ENCODE data around the gene COL4A5.

The COL4A5 gene

DNA sequence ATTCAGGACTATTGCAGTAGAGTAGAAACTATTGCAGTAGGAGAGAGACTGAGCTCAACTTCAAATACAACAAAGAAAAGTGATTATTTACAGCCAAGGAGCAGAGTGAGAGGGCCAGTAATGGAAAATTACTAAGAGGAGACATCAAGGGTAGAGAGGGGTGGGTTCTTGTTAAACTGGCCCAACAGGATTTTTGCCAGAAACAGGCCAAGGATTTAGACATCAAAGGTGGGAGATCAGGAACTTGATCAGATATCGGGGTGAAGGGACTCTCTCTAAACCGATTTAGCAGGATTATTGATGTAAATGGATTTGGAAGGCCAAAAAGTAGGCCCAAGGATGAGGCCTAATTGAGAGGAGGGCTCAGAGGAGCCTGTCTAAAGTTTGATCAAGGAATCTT, 231.9 kb downstream of the COL4A5 start:
- no peak overlapping the region for H3K4me3 ChIP-seq (ENCODE audit: low read depth, low read length)
- TF ChIP-seq, protein P1, sequence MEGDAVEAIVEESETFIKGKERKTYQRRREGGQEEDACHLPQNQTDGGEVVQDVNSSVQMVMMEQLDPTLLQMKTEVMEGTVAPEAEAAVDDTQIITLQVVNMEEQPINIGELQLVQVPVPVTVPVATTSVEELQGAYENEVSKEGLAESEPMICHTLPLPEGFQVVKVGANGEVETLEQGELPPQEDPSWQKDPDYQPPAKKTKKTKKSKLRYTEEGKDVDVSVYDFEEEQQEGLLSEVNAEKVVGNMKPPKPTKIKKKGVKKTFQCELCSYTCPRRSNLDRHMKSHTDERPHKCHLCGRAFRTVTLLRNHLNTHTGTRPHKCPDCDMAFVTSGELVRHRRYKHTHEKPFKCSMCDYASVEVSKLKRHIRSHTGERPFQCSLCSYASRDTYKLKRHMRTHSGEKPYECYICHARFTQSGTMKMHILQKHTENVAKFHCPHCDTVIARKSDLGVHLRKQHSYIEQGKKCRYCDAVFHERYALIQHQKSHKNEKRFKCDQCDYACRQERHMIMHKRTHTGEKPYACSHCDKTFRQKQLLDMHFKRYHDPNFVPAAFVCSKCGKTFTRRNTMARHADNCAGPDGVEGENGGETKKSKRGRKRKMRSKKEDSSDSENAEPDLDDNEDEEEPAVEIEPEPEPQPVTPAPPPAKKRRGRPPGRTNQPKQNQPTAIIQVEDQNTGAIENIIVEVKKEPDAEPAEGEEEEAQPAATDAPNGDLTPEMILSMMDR (conservative IDR thresholded peaks at IDR 0.05; ENCODE audit: low read depth, low read length), result no peak
- no peak for DNase-seq (ENCODE audit: low read depth)

DNA sequence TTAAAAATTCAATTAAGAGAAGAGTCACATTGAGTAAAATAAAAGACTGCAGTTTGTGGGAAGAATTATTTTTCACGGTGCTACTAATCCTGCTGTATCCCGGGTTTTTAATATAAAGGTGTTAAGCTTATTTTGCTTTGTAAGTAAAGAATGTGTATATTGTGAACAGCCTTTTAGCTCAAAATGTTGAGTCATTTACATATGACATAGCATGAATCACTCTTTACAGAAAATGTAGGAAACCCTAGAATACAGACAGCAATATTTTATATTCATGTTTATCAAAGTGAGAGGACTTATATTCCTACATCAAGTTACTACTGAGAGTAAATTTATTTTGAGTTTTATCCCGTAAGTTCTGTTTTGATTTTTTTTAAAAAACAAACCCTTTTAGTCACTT, 257.1 kb downstream of the COL4A5 start:
- TF ChIP-seq, protein P1 (conservative IDR thresholded peaks at IDR 0.05; ENCODE audit: low read depth, low read length), result no peak
- DNase-seq (ENCODE audit: low read depth), result peak; percentile 11
- H3K4me3 ChIP-seq (ENCODE audit: low read depth, low read length), result no peak overlapping the region

DNA sequence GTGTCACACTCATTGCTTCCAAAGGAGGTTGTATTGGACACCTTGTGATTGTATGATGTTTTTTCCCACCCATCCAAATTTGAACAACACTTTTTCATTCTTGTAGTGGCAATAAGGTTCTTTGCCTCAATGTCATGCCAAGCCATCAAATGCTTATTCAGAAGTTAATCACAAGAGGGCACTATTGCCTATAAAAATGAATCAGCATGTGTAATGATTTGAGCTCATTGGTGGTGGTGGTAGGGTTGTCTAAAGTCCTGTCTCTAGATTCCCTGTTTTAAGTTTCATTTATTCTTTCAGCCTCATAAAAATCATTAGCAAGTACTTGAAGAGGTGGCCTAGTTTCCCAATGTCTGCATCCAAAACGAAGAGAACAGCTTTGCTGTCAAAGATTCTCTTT, 259.7 kb downstream of the COL4A5 start:
- peak; percentile 51 for DNase-seq (ENCODE audit: low read depth)
- H3K4me3 ChIP-seq (ENCODE audit: low read depth, low read length), result no peak overlapping the region
- TF ChIP-seq, protein P1 (conservative IDR thresholded peaks at IDR 0.05; ENCODE audit: low read depth, low read length), result peak; percentile 39

DNA sequence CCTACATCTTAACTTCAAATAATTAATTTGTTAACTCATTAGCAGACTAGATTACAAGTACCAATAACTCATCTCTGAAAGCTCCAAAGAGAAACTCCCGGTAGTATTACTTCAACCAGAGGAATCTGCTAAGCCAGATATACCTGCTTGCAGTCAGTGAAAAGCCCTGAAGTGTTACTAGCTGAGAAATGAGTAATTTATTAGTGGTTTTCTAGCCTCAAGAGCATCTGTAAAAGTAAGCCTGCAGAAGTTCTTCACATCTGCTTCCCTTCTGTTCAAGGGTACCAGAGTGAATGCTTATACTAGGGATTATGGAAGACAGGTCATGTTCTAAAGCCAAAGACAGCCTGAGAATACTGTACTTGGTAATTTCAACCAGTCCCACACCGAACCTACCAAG, 262.0 kb downstream of the COL4A5 start:
- no peak overlapping the region for H3K4me3 ChIP-seq (ENCODE audit: low read depth, low read length)
- DNase-seq (ENCODE audit: low read depth), result no peak
- TF ChIP-seq, protein P1 (conservative IDR thresholded peaks at IDR 0.05; ENCODE audit: low read depth, low read length), result no peak

DNA sequence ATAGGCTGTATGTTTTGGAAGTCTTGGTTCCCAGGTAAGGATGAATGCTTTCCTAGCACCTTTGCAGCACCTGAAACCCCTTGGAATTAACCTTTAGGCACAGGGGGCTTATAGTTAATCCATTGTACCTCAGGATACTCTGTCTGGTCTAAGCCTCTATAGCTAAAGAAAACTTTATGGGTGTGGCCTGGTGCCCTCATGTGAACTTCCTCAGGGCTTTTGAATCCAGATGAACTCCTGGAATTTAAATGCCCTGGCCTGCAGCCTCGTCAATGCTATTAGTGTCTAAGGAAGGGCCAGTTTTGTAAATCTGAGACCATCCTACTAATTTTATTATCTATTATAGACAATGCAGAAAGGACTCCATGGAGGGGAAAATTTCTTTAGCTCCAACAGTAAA, 262.9 kb downstream of the COL4A5 start:
- H3K4me3 ChIP-seq (ENCODE audit: low read depth, low read length), result no peak overlapping the region
- no peak for DNase-seq (ENCODE audit: low read depth)
- TF ChIP-seq, protein P1 (conservative IDR thresholded peaks at IDR 0.05; ENCODE audit: low read depth, low read length), result no peak

DNA sequence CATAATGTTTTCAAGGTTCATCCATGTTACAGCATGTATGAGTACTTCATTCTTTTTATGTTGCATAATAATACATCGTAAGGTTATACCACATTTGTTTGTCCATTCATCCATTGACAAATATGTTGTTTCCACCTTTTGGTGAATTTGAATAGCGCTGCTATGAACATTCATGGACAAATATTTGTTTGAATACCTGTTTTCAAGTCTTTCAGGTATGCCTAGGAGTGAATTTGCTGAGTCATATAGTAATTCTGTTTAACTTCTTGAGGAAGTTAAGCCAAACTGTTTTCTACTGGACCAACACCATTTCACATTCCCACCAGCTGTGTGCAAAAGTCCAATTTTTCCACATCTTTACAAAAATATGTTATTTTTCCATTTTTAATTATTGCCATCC, 265.2 kb downstream of the COL4A5 start:
- no peak for DNase-seq (ENCODE audit: low read depth)
- H3K4me3 ChIP-seq (ENCODE audit: low read depth, low read length), result no peak overlapping the region
- TF ChIP-seq, protein P1 (conservative IDR thresholded peaks at IDR 0.05; ENCODE audit: low read depth, low read length), result no peak

DNA sequence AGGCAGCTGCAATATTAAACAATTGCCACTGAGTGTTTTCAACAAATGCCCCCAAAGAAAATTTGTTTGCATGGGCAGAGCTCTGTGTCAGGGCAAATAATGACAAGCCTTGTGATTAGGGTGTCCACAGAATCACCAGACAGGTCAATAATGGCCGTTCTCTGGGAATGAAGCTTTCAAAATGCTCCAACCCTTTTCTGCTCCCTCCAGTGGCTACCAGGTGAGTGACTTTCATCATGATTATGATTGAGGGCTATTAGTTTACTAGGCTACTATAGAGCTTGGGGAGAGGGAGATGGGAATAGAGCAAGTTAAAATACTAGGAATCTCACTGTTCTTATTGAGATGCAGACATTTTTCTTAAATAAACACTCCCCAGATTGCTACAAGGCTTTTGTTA, 273.2 kb downstream of the COL4A5 start:
- H3K4me3 ChIP-seq (ENCODE audit: low read depth, low read length), result no peak overlapping the region
- TF ChIP-seq, protein P1 (conservative IDR thresholded peaks at IDR 0.05; ENCODE audit: low read depth, low read length), result no peak
- no peak for DNase-seq (ENCODE audit: low read depth)
